Stimulated activated CD4-positive, alpha-beta T cell treated with anti-CD3 and anti-CD28 coated beads, Interleukin-12 subunit alpha, Interleukin-12 subunit beta, amount 100 ng/mL, for 24 hours (primary cell): ENCODE data around the gene KLHDC3.
"Not testable (repeated sequence)": the region's sequence is repeated elsewhere in the genome, so short reads cannot be mapped to it uniquely, and the experiment has no call there.

ENCODE experiments used
- DNase-seq, 2 experiments: peaks; one replicate each; pipeline ENCODE4 v3.0.0-alpha.2; 2020; ENCODE audit warnings: low read depth in 2 of 2

Gene KLHDC3

GRCh38 chr6:43024436-43024835 lies 10.4 kb downstream of the KLHDC3 start:
- DNase-seq, result no peak

- DNase-seq, result no peak
Measured at GRCh38 chr6:43026365-43026764, 12.3 kb downstream of the KLHDC3 start.

DNA sequence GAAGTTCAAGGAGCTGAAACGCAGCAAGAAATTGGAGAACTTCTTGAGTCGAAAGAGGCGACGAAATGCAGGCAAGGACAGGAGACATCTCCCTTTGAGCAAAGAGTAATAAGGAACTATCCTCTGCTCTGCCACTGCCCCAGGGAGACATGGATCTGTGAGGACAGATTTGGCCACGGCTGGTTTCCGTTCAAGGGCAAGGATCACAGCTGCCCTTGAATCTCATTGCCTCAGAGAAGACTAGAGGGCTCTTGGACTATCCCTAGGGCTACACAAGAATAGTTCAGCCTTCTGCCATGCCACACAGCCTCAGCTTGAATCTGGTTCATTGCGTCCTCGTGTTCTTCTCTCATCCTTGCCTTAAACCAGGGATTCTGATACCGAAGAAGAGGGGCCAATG lies 15.1 kb downstream of the KLHDC3 start:
- DNase-seq, result no peak

DNA sequence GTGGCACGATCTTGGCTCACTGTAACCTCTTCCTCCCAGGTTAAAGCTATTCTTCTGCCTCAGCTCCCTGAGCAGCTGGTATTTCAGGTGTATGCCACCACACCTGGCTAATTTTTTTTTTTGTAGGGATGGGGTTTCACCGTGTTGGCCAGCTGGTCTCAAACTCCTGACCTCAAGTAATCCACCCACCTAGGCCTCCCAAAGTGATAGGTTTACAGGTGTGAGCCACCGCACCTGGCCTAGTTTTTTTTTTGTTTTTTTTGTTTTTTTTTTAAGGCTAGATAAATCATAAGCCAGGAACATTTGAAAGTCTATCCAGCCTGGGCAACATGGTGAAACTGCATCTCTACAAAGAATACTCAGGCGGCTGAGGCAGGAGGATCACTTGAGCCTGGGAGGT lies 18.3 kb downstream of the KLHDC3 start:
- DNase-seq, result no peak

GRCh38 chr6:43033496-43034189 lies 19.6 kb downstream of the KLHDC3 start:
- DNase-seq, result no peak

DNA sequence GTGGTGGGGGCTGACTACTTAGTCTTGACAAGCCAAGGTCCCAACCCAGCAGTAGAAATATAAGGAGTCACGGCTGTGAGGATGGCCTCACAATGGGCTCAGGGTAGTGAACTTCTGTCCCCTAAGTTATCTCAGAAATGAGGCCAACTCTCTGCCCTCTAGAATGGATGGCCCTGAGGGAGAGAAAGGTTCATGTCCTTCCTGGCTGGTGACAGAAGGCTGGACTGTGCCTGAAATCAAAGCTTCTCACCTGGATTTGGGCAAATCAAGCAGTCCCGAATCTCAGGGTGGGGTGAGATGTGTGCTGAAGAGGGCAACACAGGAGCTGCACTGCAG lies 20.1 kb downstream of the KLHDC3 start:
- DNase-seq, result no peak

DNA sequence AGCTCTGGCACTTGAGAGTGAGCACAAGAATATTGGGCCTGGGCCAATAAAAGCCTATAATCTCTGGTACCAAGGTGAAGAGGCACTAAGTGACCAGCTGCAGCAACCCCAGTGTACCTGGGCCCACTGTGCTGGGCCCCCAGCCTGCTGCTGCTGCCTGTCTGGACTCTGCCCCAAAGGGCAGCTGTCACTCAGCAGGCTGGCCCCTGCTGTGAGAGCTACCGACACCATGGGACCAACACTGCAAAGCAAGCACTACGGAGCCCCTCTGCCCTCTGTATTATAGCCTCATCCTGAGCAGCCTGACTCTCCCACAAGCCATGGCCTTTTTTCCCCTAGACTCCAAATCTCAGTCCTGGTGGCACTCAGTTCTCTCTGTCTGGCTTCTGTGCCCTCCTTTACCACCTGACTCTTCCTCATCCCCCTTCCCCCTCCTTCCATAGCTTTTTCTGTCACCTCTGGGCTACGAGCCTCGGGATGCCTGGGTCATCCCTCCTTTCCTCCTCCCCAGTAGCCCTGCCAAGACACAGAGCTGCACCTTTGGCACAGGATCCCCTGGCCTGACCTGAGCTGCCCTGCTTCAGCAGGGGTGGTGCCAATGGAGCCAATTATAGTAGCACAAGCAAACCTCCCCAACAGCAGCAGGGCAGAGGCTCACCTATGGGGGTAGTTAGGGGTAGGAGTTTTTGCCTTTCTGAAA lies 21.6 kb downstream of the KLHDC3 start:
- DNase-seq, result no peak

- DNase-seq, result no peak
Measured at GRCh38 chr6:43036712-43037111, 22.7 kb downstream of the KLHDC3 start.

DNA sequence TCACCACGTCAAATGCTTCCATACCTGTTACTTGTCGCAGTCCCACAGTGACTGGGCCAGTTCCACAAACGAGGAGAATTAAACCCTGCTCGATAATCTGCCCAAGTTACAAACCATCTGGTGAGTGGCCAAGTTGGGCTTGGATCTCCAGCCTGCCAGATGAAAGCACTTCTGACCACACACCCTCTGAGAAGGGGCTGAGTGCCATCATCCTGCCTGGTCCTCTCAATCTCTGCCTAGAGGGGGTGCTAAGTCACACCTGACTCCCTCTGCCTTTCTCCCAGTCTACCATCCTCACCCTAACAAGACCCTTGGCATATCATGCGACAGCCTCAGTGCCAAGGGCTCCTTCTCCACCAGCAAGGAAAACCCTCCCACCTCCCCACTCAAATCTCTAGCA lies 23.1 kb downstream of the KLHDC3 start:
- DNase-seq, result no peak

GRCh38 chr6:43037706-43038105 lies 23.7 kb downstream of the KLHDC3 start:
- no peak for DNase-seq

DNA sequence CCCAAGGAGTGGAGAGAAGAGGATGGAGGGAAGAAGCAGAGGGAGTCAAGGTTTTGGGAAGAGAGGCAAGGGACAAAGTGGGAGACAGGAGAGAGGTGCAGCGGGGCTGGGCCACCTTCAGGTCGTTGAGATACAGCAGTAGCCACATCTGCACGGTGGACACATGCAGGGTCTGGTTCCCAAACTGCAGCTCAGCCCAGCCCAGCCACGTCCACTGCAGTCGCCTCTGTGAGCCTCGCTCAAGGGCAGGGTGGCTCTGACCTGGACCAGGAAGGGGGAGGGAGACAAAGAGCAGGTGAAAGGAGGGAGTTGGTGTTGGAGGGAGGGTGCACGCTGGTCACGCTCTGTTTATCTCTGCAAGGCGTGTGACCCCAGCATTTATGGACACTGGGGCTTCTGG lies 24.7 kb downstream of the KLHDC3 start:
- DNase-seq, result no peak

GRCh38 chr6:43040542-43041257 lies 26.7 kb downstream of the KLHDC3 start:
- no peak for DNase-seq

GRCh38 chr6:43041475-43041874 lies 27.4 kb downstream of the KLHDC3 start:
- not testable (repeated sequence) for DNase-seq

DNA sequence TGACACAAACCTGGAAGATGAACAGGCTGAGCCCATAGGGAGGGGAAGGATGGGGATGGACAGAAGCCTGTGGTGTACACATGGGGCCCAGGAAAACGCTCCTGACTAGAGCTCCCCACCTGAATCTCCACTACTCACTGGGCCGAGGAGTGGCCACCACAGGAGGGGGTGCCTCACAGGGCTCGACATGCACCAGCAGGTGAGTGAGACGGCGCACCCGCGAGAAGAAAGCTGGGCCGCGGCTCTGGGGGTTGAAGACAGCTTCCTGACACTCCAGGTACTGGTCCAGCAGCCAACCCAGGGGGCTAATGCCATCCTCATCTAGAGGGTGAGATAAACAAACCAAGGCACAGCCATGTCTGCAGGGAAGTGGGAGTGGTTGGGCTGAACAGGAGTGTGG lies 29.3 kb downstream of the KLHDC3 start:
- DNase-seq, result no peak

- DNase-seq, result no peak
Measured at GRCh38 chr6:43045371-43045930, 31.4 kb downstream of the KLHDC3 start.

DNA sequence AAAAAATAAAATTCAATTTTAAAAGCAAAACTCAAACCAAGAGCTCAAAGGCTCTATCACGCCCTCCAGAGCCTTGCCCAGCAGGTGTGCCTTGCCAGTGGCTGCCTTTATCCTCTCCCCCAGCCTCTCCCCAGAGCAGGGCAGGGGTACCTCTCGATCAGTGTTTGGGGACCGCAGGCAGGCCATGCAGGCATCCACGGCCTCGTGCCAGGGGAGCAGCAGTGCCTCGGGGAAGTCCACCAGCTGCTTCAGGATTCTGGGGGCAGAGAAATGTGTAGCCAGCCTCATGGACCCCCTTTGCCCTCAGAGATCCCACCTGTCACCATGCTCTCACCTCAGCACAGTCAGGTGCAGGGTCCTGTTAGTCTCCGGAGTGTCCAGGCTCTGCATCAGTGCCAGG lies 33.9 kb downstream of the KLHDC3 start:
- DNase-seq, result no peak

DNA sequence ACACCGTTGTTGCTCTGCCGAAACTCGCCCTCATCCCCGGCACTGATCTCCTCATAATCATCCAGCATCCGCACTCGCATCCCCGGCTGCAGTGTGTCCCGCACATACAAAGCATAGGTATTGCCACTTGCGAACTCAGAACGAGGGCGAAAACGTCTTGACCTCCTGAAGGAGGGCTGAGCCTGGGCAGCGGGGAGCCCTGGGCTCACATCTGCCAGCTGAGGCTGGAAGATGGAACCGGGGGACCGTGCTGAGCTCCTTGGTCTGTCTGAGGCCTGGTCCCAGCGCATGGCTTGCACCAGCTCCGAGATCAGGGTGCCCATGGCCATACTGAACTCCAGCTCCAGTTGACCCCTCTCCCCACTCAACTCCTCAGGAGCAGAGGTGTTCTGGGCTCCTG lies 36.9 kb downstream of the KLHDC3 start:
- DNase-seq, result no peak

DNA sequence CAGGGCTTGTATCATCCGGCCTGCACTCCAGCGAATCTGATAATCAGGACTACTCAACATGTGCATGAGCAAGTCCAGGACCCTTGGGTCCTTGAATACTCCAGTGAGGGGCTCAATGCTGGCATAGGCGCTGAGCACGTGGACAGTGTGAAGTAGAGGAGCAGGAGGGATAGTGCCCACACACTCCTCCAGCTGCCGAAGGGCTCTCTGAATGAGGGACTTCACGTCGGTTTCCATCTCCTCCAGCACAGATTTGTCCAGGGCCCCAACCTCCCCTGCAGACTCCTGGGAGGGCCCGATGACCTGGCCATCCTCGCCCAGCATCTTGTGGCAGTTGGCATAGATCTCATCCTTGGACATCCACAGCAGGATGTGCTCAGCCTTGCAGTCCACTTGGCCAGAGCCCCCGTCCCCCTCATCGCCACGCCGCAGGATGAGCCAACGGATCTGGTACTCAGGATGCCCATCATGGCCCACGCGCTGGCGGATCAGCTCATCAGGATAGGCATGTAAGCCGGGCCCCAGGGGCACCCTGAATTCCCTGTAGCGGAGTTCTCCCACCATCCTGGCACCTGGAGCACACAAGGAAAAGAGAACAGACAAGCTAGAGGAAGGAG lies 38.3 kb downstream of the KLHDC3 start:
- DNase-seq, result no peak

- peak in 1 of 2 experiments; percentile 10 for DNase-seq
Measured at GRCh38 chr6:43052842-43053544, 38.9 kb downstream of the KLHDC3 start.

- DNase-seq, result peak; percentile 85 to 87
Measured at GRCh38 chr6:43053545-43054205, 39.6 kb downstream of the KLHDC3 start, which contains the start of gene CUL7. CUL7 (minus strand) TSS chr6:43053851; CDS start chr6:43052788, 1,063 bp downstream.
